NOMO-1 treated with dmso at 0.1 percent for 144 hours (cell line): ENCODE data around the gene TAP2.

Source experiments
- DNase-seq: peaks from one replicate; lab custom pipeline; 2025; ENCODE audit not compliant: unreplicated experiment; lab: John Stamatoyannopoulos, UW

The TAP2 gene

GRCh38 chr6:32854376-32855178 is 16.0 kb upstream of the TAP2 start:
- DNase-seq, result peak; percentile 34

DNA sequence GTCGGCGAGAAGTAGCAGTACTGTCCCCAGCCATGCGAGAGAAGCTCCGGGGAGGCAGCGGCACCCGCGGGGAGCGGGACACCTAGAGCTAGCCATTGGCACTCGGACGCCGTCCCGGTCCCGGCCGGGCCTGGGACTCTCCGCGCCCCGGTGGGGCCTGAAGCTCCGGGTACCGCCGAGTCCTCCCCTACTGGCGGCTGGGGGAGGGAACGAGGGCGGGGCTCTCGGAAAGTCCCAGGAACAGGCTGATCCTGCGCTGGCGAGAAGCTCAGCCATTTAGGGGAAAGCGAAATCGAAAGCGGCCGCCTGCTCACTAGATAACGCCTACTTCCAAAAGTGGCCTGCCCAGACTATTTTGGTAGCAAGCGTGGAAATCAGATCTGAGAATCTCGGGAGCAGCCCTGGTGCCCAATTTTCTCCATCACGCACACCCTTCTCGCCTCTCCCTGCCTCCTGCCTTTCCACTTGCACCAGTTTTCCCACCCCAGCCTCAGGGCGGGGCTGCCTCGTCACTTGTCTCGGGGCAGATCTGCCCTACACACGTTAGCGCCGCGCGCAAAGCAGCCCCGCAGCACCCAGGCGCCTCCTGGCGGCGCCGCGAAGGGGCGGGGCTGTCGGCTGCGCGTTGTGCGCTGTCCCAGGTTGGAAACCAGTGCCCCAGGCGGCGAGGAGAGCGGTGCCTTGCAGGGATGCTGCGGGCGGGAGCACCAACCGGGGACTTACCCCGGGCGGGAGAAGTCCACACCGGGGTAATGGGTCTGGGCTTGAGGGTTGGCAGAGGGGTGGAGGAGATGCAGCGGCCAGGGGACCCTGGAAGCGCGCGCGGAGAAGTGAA is 15.2 kb upstream of the TAP2 start, which contains the start of the genes PSMB9 and TAP1:
Gene PSMB9, plus strand, starts transcription at position 652 of the 835 bp plus-strand sequence. Its CDS starts 38 bp downstream, at position 690.
Gene TAP1, minus strand, starts transcription at position 164 of the 835 bp plus-strand sequence. Its CDS starts 68 bp downstream, at position 96.
- peak; percentile 91 for DNase-seq

- no peak for DNase-seq
Measured at GRCh38 chr6:32852844-32853540, 14.5 kb upstream of the TAP2 start.

GRCh38 chr6:32852018-32852843 is 13.7 kb upstream of the TAP2 start:
- no peak for DNase-seq

- DNase-seq, result no peak
Measured at GRCh38 chr6:32851025-32851424, 12.5 kb upstream of the TAP2 start.

DNA sequence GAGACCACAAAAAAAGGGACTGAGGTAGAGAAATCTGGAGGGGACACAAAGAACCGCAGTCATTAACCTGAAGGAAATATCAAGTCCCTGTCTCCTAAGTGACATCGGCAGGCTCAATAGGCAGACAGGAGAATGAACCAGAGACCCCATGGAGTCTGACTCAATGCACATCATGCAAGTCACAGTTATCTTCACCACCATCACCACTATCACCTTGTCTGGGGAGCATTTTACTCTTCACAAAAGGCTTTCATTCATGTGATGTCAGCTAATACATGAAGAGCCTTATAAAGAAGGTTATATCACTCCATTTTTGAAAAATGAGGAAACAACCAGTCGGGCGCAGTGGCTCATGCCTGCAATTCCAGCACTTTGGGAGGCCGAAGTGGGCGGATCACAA is 10.6 kb upstream of the TAP2 start:
- no peak for DNase-seq

DNA sequence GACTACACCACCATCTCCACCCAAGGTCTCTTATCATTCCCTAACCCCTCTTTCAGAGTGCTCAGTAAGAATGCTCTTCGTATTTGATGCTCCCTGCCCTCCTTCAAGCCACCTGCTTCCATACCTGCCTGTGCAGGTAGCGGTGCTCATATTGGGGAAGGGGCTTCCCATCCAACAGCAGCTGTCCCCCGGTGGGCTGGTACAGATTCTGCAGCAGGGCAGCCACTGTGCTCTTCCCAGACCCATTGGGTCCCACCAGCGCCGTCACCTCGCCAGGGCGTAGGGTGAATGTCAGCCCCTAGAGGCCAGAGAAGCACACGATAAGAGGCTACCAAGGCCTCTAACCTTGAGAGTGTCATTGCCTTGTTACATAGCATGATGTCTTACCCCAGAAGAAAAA is 9.3 kb upstream of the TAP2 start:
- DNase-seq, result no peak

DNA sequence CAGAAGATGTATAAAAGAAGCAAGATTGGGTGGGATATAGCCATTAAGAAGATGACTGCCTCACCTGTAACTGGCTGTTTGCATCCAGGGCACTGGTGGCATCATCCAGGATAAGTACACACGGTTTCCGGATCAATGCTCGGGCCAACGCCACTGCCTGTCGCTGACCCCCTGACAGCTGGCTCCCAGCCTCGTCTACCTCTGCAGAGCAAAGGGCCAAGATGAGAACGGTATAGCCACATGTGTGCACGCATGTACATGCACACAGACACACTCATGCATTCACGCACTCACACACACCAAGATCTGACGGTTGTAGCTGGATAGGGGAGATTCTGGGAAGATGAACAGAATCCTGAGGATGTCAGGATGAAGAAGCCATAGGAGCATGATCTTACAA is 8.5 kb upstream of the TAP2 start:
- no peak for DNase-seq

DNA sequence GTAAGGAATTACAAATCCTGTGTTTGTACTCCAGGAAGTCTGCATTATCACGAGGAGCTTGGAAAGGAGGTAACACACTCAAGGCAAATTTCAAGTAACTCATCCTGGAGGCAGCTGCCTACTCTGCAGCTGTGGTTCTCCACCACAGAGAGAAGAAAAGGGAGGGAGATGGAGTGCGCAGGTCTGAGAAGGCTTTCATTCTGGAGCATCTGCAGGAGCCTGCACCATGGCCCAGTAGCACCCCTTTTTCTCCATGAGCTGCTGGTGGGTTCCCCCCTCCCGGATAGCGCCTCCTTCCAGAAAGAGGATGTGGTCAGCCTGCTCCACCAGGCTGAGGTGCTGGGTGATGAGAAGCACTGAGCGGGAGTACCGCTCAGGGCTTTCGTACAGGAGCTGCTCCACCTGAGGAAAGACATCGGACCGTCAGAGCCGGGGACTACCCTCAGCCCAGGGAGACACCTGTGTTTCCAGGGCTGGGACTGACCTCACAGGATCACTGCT is 6.9 kb upstream of the TAP2 start:
- no peak for DNase-seq

- DNase-seq, result no peak
Measured at GRCh38 chr6:32844839-32845383, 6.4 kb upstream of the TAP2 start.

- DNase-seq, result peak; percentile 93
Measured at GRCh38 chr6:32843979-32844838, 5.7 kb upstream of the TAP2 start, which contains the start of gene PSMB8. Gene PSMB8 (minus strand): TSS chr6:32844047. CDS start chr6:32843996, 51 bp downstream.

DNA sequence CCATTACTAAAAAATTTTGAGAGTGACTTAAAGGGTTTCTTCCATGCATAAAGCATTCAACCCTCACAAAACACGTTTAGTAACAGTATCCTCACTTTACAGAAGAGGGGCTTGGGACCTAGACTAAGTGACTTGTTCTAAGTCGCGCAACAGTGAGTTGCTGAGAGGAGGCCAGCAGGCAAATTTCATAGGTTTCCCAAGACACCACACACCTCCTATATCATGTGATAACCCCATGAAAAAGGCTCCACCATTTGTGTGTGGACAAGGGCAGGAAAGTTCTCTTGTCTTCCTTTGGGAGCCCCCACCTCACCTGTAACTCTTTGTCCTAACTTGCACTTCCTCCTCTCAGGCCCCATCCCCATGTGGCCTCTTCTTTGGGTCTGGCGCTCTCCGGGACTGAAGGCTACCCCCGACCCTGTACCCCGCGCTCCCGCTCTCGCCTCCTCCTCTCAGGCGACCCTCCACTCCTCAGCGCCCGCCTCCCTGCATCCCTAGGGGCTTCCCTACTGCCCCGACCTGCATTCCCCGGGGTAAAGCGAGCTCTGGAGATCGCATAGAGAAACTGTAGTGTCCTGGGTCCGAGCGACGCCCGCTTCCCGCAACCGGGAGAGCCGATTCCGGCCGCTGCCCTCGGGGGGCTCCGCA is 4.9 kb upstream of the TAP2 start:
- DNase-seq, result peak; percentile 18

DNA sequence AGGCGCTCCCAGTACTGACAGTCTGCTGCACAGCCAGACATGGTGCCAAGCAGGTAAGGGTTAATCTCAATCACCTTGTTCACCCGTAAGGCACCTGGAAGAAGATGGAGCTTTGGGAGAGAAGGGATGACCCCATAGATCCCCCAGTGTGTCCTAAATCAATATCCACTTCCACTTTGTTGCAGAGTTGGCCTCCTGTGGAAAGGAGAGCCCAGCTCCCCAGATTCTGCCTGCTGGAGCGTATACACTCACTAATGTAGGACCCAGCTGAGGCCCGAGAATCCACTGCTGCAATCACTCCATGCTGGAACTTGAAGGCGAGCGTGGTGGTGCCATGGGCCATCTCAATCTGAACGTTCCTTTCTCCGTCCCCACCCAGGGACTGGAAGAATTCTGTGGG is 4.2 kb upstream of the TAP2 start:
- DNase-seq, result no peak

DNA sequence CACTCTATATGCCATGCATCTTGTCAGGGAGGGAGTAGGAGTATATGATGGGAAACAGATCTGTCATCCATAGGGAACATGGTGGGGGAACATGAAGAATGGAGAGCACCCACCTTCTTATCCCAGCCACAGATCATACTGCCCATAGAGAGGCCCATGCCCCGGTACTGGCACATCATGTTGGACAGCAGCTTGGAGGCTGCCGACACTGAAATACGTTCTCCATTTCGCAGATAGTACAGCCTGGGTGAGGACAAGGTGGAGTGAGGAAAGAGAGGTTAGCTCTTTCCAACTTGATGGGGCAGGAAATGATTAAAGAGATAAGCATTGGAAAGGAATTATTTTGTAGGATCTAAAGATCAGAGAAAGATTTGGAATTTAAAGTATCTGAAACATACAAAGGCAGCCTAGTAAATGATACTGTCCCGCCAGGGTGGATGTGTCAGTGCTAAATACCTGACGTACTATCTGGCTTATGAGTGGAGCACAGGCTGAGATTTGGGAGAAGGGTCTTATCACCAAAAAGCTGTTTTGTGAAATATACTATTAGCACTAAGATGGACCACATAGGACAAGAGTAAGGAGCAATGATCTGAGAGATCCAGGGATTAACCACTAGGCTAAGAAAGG is 3.6 kb upstream of the TAP2 start:
- DNase-seq, result no peak

- DNase-seq, result no peak
Measured at GRCh38 chr6:32840604-32841246, 2.2 kb upstream of the TAP2 start.

GRCh38 chr6:32839356-32839755 is 817 bp upstream of the TAP2 start:
- no peak for DNase-seq

GRCh38 chr6:32837651-32838113 is 857 bp downstream of the TAP2 start:
- no peak for DNase-seq
